ENCODE data around the gene AKAP9.

Gene AKAP9

DNA sequence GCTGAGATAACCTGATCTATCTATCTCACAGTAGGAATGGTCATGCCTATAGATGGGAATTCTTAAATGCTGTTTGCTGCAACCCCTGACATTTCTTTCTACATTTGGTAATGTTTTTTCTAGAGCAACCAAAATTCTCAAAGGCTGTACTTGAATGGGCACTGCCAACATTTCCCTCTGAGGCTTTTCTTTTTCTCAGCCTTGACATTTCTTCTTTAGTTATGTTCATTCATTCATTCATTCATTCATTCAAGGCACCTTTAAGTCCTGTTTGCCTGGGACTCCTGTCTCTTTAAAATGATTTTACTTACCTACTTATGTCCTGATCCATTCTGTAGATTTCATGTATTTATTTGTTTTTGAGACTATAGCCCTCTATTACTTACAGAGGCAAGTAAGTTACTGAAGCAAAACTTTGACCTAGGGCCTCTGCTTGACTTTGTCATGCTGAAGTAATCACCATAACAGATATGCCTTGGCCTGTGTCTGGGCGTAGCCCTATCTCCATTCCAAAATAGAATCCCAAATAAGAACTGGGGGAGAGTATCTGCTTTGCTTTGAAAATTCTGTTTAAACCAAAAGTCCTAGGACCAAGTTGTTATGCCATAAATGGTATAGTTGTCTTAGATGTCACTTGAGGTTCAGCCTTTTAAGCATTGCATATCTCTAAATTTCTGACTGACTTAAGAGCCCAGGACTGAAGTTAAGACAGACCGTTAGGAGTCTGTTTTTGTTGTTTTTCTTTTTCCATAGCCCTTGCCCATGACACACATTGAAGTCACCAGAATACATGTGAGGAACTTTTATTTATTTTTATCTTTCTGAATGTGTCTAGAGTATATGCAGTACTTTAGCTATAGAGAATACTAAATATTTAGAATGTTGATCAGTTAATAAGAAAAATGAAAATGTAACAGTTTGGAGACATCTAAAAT is 59.2 kb downstream of the AKAP9 start:
- no peak overlapping the region for H3K4me3 ChIP-seq (ENCODE audit: low read depth, low read length)
- no peak for DNase-seq
- no peak for TF ChIP-seq CTCF (IDR thresholded peaks at IDR 0.05; ENCODE audit: low read depth, low read length)
- H3K9me3 ChIP-seq (ENCODE audit: severe bottlenecking) = no peaks in the 10 kb centered on the region
- H3K27me3 ChIP-seq (ENCODE audit: insufficient read depth, low read depth, severe bottlenecking) = no peaks in the 10 kb centered on the region
- no peak overlapping the region for H3K27ac ChIP-seq
- peaks cover 80% of the 10 kb centered on the region for H3K36me3 ChIP-seq

GRCh38 chr7:92002720-92003119 is 62.1 kb downstream of the AKAP9 start:
- no peak for TF ChIP-seq CTCF (IDR thresholded peaks at IDR 0.05; ENCODE audit: low read depth, low read length)
- H3K9me3 ChIP-seq (ENCODE audit: severe bottlenecking) = no peaks in the 10 kb centered on the region

GRCh38 chr7:92006046-92006445 is 65.4 kb downstream of the AKAP9 start:
- H3K27ac ChIP-seq = no peak overlapping the region
- H3K27me3 ChIP-seq (ENCODE audit: insufficient read depth, low read depth, severe bottlenecking) = no peaks in the 10 kb centered on the region
- DNase-seq = no peak
- peaks cover 81% of the 10 kb centered on the region for H3K36me3 ChIP-seq
- peaks cover 6% of the 10 kb centered on the region for H3K9me3 ChIP-seq (ENCODE audit: severe bottlenecking)
- TF ChIP-seq CTCF (IDR thresholded peaks at IDR 0.05; ENCODE audit: low read depth, low read length) = no peak
- H3K4me3 ChIP-seq (ENCODE audit: low read depth, low read length) = no peak overlapping the region

More at GRCh38 chr7:92002720-92003119, 62.1 kb downstream of the AKAP9 start:
- no peak overlapping the region for H3K4me3 ChIP-seq (ENCODE audit: low read depth, low read length)
- no peak for DNase-seq
- peaks cover 74% of the 10 kb centered on the region for H3K36me3 ChIP-seq
- no peak overlapping the region for H3K27ac ChIP-seq
- no peaks in the 10 kb centered on the region for H3K27me3 ChIP-seq (ENCODE audit: insufficient read depth, low read depth, severe bottlenecking)

DNA sequence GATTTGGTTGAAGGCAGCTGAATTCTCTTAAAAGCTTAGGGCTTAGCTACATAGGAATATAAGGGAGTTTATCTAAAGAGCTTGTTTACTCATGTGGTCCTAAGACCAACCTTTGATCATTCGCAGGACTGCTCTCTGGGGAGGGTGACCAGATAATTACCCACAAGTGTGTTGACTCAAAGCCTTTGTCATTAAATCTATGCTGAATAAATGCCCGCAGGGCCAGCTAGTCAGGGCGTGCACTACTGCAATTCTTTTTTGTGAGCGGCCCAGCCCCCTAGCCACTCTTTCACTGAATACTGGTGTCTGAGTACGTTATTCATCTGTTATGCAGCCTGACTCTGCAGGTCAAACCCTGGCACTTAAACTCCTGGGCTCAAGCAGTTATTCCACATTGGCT is 69.6 kb downstream of the AKAP9 start:
- Histone ChIP-seq H3K9me3 (ENCODE audit: severe bottlenecking) (peaks cover 6% of the 10 kb centered on the region), H3K27ac (no peak overlapping the region), H3K36me3 (peaks cover 73% of the 10 kb centered on the region), H3K4me3 (ENCODE audit: low read depth, low read length) (no peak overlapping the region), H3K27me3 (ENCODE audit: insufficient read depth, low read depth, severe bottlenecking) (no peaks in the 10 kb centered on the region)
- DNase-seq = no peak
- TF ChIP-seq CTCF (IDR thresholded peaks at IDR 0.05; ENCODE audit: low read depth, low read length) = no peak

- no peaks in the 10 kb centered on the region for H3K27me3 ChIP-seq (ENCODE audit: insufficient read depth, low read depth, severe bottlenecking)
- DNase-seq = no peak
- no peak for TF ChIP-seq CTCF (IDR thresholded peaks at IDR 0.05; ENCODE audit: low read depth, low read length)
Measured at GRCh38 chr7:92013611-92014010, 72.9 kb downstream of the AKAP9 start.

More at GRCh38 chr7:92013611-92014010, 72.9 kb downstream of the AKAP9 start:
- H3K4me3 ChIP-seq (ENCODE audit: low read depth, low read length) = no peak overlapping the region
- H3K9me3 ChIP-seq (ENCODE audit: severe bottlenecking) = peaks cover 6% of the 10 kb centered on the region
- no peak overlapping the region for H3K27ac ChIP-seq
- peaks cover 74% of the 10 kb centered on the region for H3K36me3 ChIP-seq

All from WERI-Rb-1 (cell line).